ENCODE results near the gene STT3B. TPM values are rescaled to one million over a fixed set of nuclear protein-coding genes. Genes with fewer than 3 reads are reported as not detected.

Gene STT3B
- total and polyA plus RNA-seq, 2 experiments from 2014 or later: 105 to 106 TPM

GRCh38 chr3:31579828-31580227, 47.1 kb downstream of the STT3B start:
- TF ChIP-seq CTCF (IDR thresholded peaks at IDR 0.05; ENCODE audit: low read depth, low read length): no peak
- no peaks in the 10 kb centered on the region for H3K9me3 ChIP-seq (ENCODE audit: low read depth)
- no peak overlapping the region for H3K4me3 ChIP-seq
- H3K27ac ChIP-seq: peak overlapping the region; percentile 93
- H3K27me3 ChIP-seq: no peaks in the 10 kb centered on the region
- H3K4me1 ChIP-seq (ENCODE audit: low read depth): peaks cover 46% of the 10 kb centered on the region
- H3K36me3 ChIP-seq: no peaks in the 10 kb centered on the region
- DNase-seq (ENCODE audit: low read depth in 1 of 2, low spot score in 1 of 2): peak in 1 of 2 donors; percentile 26

GRCh38 chr3:31580645-31581044, 47.9 kb downstream of the STT3B start:
- Histone ChIP-seq H3K36me3 (no peaks in the 10 kb centered on the region), H3K9me3 (ENCODE audit: low read depth) (no peaks in the 10 kb centered on the region), H3K4me1 (ENCODE audit: low read depth) (peaks cover 40% of the 10 kb centered on the region), H3K27me3 (no peaks in the 10 kb centered on the region), H3K4me3 (no peak overlapping the region), H3K27ac (peak overlapping the region; percentile 93)
- TF ChIP-seq CTCF (IDR thresholded peaks at IDR 0.05; ENCODE audit: low read depth, low read length): no peak
- no peak for DNase-seq (ENCODE audit: low read depth in 1 of 2, low spot score in 1 of 2)

GRCh38 chr3:31581660-31582059, 48.9 kb downstream of the STT3B start:
- Histone ChIP-seq H3K4me3 (no peak overlapping the region), H3K27ac (no peak overlapping the region), H3K9me3 (ENCODE audit: low read depth) (no peaks in the 10 kb centered on the region), H3K27me3 (no peaks in the 10 kb centered on the region), H3K4me1 (ENCODE audit: low read depth) (peaks cover 36% of the 10 kb centered on the region), H3K36me3 (no peaks in the 10 kb centered on the region)
- no peak for TF ChIP-seq CTCF (IDR thresholded peaks at IDR 0.05; ENCODE audit: low read depth, low read length)
- no peak for DNase-seq (ENCODE audit: low read depth in 1 of 2, low spot score in 1 of 2)

GRCh38 chr3:31589228-31589627, 56.5 kb downstream of the STT3B start:
- no peaks in the 10 kb centered on the region for H3K9me3 ChIP-seq (ENCODE audit: low read depth)
- TF ChIP-seq CTCF (IDR thresholded peaks at IDR 0.05; ENCODE audit: low read depth, low read length): no peak
- no peak overlapping the region for H3K4me3 ChIP-seq
- no peaks in the 10 kb centered on the region for H3K27me3 ChIP-seq
- H3K27ac ChIP-seq: no peak overlapping the region
- H3K4me1 ChIP-seq (ENCODE audit: low read depth): no peaks in the 10 kb centered on the region
- DNase-seq (ENCODE audit: low read depth in 1 of 2, low spot score in 1 of 2): no peak
- peaks cover 2% of the 10 kb centered on the region for H3K36me3 ChIP-seq

- Histone ChIP-seq H3K4me1 (ENCODE audit: low read depth) (no peaks in the 10 kb centered on the region), H3K36me3 (peaks cover 2% of the 10 kb centered on the region), H3K9me3 (ENCODE audit: low read depth) (no peaks in the 10 kb centered on the region), H3K27ac (no peak overlapping the region), H3K4me3 (no peak overlapping the region), H3K27me3 (no peaks in the 10 kb centered on the region)
- TF ChIP-seq CTCF (IDR thresholded peaks at IDR 0.05; ENCODE audit: low read depth, low read length): no peak
- no peak for DNase-seq (ENCODE audit: low read depth in 1 of 2, low spot score in 1 of 2)
These were observed 57.9 kb downstream of the STT3B start for GRCh38 chr3:31590650-31591049.

GRCh38 chr3:31592764-31593163, 60.0 kb downstream of the STT3B start:
- Histone ChIP-seq H3K36me3 (no peaks in the 10 kb centered on the region), H3K9me3 (ENCODE audit: low read depth) (no peaks in the 10 kb centered on the region), H3K4me3 (no peak overlapping the region), H3K4me1 (ENCODE audit: low read depth) (no peaks in the 10 kb centered on the region), H3K27me3 (no peaks in the 10 kb centered on the region), H3K27ac (no peak overlapping the region)
- no peak for DNase-seq (ENCODE audit: low read depth in 1 of 2, low spot score in 1 of 2)
- no peak for TF ChIP-seq CTCF (IDR thresholded peaks at IDR 0.05; ENCODE audit: low read depth, low read length)

Data from cardiac muscle cell (in vitro differentiated cells and primary cell).